Cardiac fibroblast (primary cell): Measurements from ENCODE around the gene TRAPPC6A.

Source experiments
- DNase-seq, 2 donors: peaks; one replicate each; pipeline versions ENCODE4 v3.0.0 to v3.0.0-alpha.2; 2010; ENCODE audit warnings: low read depth in 2 of 2
- H3K4me3 ChIP-seq, 2 donors: replicated peaks in 1 of 2; 1 replicate in 1 of 2; 2 replicates in 1 of 2; pipeline ENCODE4 v1.5.1; 2011; ENCODE audit warnings: low read depth in 2 of 2, low read length in 2 of 2, mild to moderate bottlenecking in 2 of 2, moderate library complexity in 1 of 2
- CTCF ChIP-seq: IDR thresholded peaks from one replicate; pipeline ENCODE4 v1.5.1; 2011; ENCODE audit warnings: low read depth, mild to moderate bottlenecking, low read length, inconsistent platforms

Gene TRAPPC6A

GRCh38 chr19:45163751-45164460, 14.1 kb downstream of the TRAPPC6A start:
- TF ChIP-seq CTCF, result no peak
- no peak for DNase-seq
- no peak overlapping the region for H3K4me3 ChIP-seq

GRCh38 chr19:45163156-45163555, 14.9 kb downstream of the TRAPPC6A start:
- no peak for DNase-seq
- TF ChIP-seq CTCF, result no peak
- no peak overlapping the region for H3K4me3 ChIP-seq

- no peak for DNase-seq
- H3K4me3 ChIP-seq, result no peak overlapping the region
- no peak for TF ChIP-seq CTCF
Measured at GRCh38 chr19:45162608-45163143, 15.4 kb downstream of the TRAPPC6A start.

GRCh38 chr19:45161738-45162607, 16.1 kb downstream of the TRAPPC6A start:
- no peak overlapping the region for H3K4me3 ChIP-seq
- TF ChIP-seq CTCF, result peak; percentile 76
- peak; percentile 32 to 56 for DNase-seq

GRCh38 chr19:45160870-45161737, 16.9 kb downstream of the TRAPPC6A start, which contains the start of gene NKPD1:
Gene NKPD1 (minus strand): TSS chr19:45160982. CDS start chr19:45160150, 832 bp downstream.
- H3K4me3 ChIP-seq, result no peak within 1 kb of the TSS
- no peak for DNase-seq
- no peak for TF ChIP-seq CTCF

GRCh38 chr19:45159971-45160324, 18.1 kb downstream of the TRAPPC6A start:
- H3K4me3 ChIP-seq, result no peak overlapping the region
- DNase-seq, result no peak
- no peak for TF ChIP-seq CTCF
